ENCODE measurements around the gene MAD1L1.

DNA sequence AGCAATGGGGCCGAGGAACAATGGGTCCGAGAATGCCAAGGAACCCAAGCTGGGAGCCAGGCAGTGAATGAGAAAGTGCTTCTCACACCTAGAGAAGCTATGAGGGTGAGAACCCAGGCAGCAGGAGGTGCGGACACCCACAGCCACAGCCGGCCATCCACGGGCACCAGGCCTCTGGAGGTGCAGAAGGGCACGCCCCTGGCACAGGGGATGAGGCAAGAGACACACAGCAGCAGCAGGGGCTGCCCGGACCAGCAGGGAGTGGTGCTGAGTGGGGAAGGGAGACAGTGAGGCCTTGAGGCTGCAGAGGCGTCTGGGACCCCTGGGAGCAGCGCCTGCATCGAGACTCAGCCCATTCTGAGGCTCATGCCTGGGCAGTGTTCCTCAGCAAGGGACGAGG lies 135.3 kb downstream of the MAD1L1 start:
- TF ChIP-seq, protein P1, sequence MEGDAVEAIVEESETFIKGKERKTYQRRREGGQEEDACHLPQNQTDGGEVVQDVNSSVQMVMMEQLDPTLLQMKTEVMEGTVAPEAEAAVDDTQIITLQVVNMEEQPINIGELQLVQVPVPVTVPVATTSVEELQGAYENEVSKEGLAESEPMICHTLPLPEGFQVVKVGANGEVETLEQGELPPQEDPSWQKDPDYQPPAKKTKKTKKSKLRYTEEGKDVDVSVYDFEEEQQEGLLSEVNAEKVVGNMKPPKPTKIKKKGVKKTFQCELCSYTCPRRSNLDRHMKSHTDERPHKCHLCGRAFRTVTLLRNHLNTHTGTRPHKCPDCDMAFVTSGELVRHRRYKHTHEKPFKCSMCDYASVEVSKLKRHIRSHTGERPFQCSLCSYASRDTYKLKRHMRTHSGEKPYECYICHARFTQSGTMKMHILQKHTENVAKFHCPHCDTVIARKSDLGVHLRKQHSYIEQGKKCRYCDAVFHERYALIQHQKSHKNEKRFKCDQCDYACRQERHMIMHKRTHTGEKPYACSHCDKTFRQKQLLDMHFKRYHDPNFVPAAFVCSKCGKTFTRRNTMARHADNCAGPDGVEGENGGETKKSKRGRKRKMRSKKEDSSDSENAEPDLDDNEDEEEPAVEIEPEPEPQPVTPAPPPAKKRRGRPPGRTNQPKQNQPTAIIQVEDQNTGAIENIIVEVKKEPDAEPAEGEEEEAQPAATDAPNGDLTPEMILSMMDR (IDR thresholded peaks at IDR 0.05; ENCODE audit: insufficient read depth, low read depth, low read length), result no peak
- TF ChIP-seq EZH2 (IDR thresholded peaks at IDR 0.05; ENCODE audit: insufficient read depth, low read length), result no peak
